ENCODE measurements around the gene SAFB2. TPM values are rescaled to one million over a fixed set of nuclear protein-coding genes. Genes with fewer than 3 reads are reported as not detected.

The SAFB2 gene
- total and polyA plus RNA-seq, 9 of the 15 experiments (the other 6 are each of a cell fraction or from before 2014, with no cell fraction given): 4.5 to 103 (median 47.3) TPM

DNA sequence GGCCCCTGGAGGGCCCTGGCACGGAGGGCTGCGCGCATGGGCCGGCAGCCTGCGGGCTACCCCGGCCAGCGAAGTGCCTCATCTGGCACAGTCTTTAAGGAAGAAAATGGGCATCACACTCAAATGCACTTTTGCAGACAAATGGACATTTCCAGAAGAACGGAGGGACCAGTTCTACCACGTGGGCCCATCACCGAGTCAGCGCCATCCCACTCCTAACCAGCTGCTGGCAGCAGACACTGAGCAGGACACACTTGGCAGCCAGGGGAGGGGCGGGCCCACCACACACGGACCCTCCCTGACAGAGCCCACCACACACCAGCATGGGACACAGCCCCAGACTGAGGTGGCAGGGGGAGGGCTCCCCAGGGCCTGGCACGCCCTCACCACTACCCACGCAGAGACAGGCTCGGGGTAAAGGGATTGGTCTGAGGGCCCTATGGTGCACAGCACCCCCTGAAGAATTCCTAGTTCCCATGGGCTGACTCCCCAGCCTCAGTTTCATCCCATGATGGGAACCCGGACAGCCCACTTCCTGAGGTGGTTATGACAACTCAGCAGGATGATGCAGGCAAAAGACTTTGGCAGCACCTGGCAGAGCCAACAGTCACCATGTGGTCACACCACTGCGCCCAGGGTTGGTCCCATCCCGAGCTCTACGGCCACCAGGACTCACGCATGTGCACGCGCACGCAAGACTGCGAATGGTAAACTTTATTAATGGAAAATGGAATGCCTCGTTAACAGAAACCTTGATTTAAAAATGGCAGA lies 36.1 kb downstream of the SAFB2 start:
- H3K27me3 ChIP-seq (ENCODE audit: control insufficient read depth in 2 of 2, insufficient read depth in 2 of 2, low read length in 2 of 2): no peaks in the 10 kb centered on the region
- H3K4me2 ChIP-seq (ENCODE audit: insufficient read depth, low read length): peak overlapping the region; percentile 40; the same call in 1 of the 2 replicates
- H3K9me3 ChIP-seq (replicated peaks; ENCODE audit: control insufficient read depth, insufficient read depth, low read depth, low read length): no peaks in the 10 kb centered on the region
- peaks cover 82% of the 10 kb centered on the region; the same call in 2 of the 3 replicates for H3K36me3 ChIP-seq (ENCODE audit: control insufficient read depth, insufficient read depth, low read length)
- peak overlapping the region; percentile 85; the same call in 1 of the 3 replicates for H3K27ac ChIP-seq (ENCODE audit: extremely low read depth, low read depth, low read length)
- TF ChIP-seq POLR2A (conservative IDR thresholded peaks at IDR 0.05) (peak; percentile 45; the same call in 1 of the 2 replicates), ID3 (CRISPR knock-in tag; IDR thresholded peaks at IDR 0.05) (no peak), ID3 (tag; IDR thresholded peaks at IDR 0.05) (no peak), POLR2G (IDR thresholded peaks at IDR 0.05; ENCODE audit: low read depth, low read length) (peak; percentile 4; the same call in 1 of the 2 replicates), ESRRB (CRISPR knock-in tag; IDR thresholded peaks at IDR 0.05; ENCODE audit: borderline replicate concordance) (no peak), RBM22 (IDR thresholded peaks at IDR 0.05; ENCODE audit: low read depth, low read length, poor library complexity, severe bottlenecking) (peak; percentile 46), EZH2 (IDR thresholded peaks at IDR 0.05; ENCODE audit: borderline replicate concordance, low read depth, low read length) (no peak), SUPT5H (IDR thresholded peaks at IDR 0.05) (0 out of 2 replicates have a peak, but pooled peaks have one; percentile 25)
- TF ChIP-seq, protein P1, sequence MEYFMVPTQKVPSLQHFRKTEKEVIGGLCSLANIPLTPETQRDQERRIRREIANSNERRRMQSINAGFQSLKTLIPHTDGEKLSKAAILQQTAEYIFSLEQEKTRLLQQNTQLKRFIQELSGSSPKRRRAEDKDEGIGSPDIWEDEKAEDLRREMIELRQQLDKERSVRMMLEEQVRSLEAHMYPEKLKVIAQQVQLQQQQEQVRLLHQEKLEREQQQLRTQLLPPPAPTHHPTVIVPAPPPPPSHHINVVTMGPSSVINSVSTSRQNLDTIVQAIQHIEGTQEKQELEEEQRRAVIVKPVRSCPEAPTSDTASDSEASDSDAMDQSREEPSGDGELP (CRISPR knock-in tag; IDR thresholded peaks at IDR 0.05; ENCODE audit: borderline replicate concordance): 0 out of 2 replicates have a peak, but pooled peaks have one; percentile 11
- peak; percentile 12; the same call in 1 of the 3 replicates for ATAC-seq
- BruUV-seq (replicated peaks): no TSS peak
- H2AFZ ChIP-seq (ENCODE audit: low read depth, low read length): no peak overlapping the region
- CTCF ChIA-PET (ENCODE audit: low intra/inter-chr PET ratio): interaction anchor here (0.6 kb wide), 1 partner anchor 38 kb away, joined by 4 read pairs; no protein-coding TSS in a partner anchor
- DNase-seq (ENCODE audit: extremely low read depth in 1 of 4, low spot score in 3 of 4): no peak
- WGBS (ENCODE audit: insufficient coverage, low coverage, missing lambda C conversion rate): 80% methylated on average over 21 of the region's 26 CpGs
- peak overlapping the region in 1 of 2 experiments; percentile 87; a peak in 2 of 4 replicates for H3K9ac ChIP-seq (ENCODE audit: insufficient read depth in 1 of 2, low read depth in 2 of 2, low read length in 2 of 2)
- no peak overlapping the region for H3K4me3 ChIP-seq
- in situ Hi-C loops (cut with MboI): no loop called here
- intact Hi-C loops (cut with micrococcal nuclease): no loop called here
- no peaks in the 10 kb centered on the region; the same call in 1 of the 2 replicates for H4K20me1 ChIP-seq (replicated peaks; ENCODE audit: control insufficient read depth, insufficient read depth, low read length)
- no peak for FAIRE-seq
- POLR2A ChIA-PET: interaction anchor here (0.6 to 1.5 kb wide), 9 partner anchors 13 to 714 kb away, joined by 3 to 7 read pairs (median 4); partner anchors contain the start of genes SAFB and SAFB2
- peaks cover 14 to 41% of the 10 kb centered on the region in 2 experiments for H3K4me1 ChIP-seq (replicated peaks in 1 of 2; ENCODE audit: control insufficient read depth in 2 of 2, insufficient read depth in 2 of 2, low read length in 2 of 2)
- no peaks in the 10 kb centered on the region for H3K9me1 ChIP-seq (ENCODE audit: control insufficient read depth, insufficient read depth, low read length)
- peaks cover 3% of the 10 kb centered on the region; the same call in 2 of the 3 replicates for H3K79me2 ChIP-seq (ENCODE audit: control insufficient read depth, insufficient read depth, low read length)

All from K562 (cell line).